Measurements from ENCODE around the gene LTBR. TPM values are rescaled to one million over a fixed set of nuclear protein-coding genes. Genes with fewer than 3 reads are reported as not detected.
A peak's percentile ranks its signal among the peaks of the same experiment; 100 is the strongest.

The LTBR gene
- total and polyA plus RNA-seq, 10 of the 15 experiments (the other 5 are each of a cell fraction or from before 2014, with no cell fraction given) = 0.24 to 0.44 TPM; not detected in 8

GRCh38 chr12:6340032-6340638 is 43.8 kb upstream of the LTBR start (continued):
- TF ChIP-seq YBX1 (IDR thresholded peaks at IDR 0.05) (no peak), NR2C1 (IDR thresholded peaks at IDR 0.05) (no peak), NBN (IDR thresholded peaks at IDR 0.05) (peak; percentile 22; the same call in 1 of the 2 replicates), ATF2 (IDR thresholded peaks at IDR 0.05; ENCODE audit: low read length) (no peak), TCF12 (IDR thresholded peaks at IDR 0.05; ENCODE audit: low read depth, low read length) (0 out of 2 replicates have a peak, but pooled peaks have one; percentile 20), ZNF274 (IDR thresholded peaks at IDR 0.05; ENCODE audit: insufficient read depth, insufficient read length) (no peak), IKZF2 (IDR thresholded peaks at IDR 0.05) (peak; percentile 56 to 58; a peak in 2 of 4 replicates), SIN3A (IDR thresholded peaks at IDR 0.05; ENCODE audit: low read depth, low read length) (no peak), FOS (IDR thresholded peaks at IDR 0.05; ENCODE audit: borderline replicate concordance, extremely low read depth, insufficient read length) (no peak), TAF1 (IDR thresholded peaks at IDR 0.05; ENCODE audit: borderline replicate concordance, low read depth, low read length) (no peak), ZNF622 (IDR thresholded peaks at IDR 0.05) (no peak)
- TF ChIP-seq, protein P1, sequence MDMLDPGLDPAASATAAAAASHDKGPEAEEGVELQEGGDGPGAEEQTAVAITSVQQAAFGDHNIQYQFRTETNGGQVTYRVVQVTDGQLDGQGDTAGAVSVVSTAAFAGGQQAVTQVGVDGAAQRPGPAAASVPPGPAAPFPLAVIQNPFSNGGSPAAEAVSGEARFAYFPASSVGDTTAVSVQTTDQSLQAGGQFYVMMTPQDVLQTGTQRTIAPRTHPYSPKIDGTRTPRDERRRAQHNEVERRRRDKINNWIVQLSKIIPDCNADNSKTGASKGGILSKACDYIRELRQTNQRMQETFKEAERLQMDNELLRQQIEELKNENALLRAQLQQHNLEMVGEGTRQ (IDR thresholded peaks at IDR 0.05; ENCODE audit: borderline replicate concordance, low read depth, low read length) = no peak
- TF ChIP-seq, protein P2, sequence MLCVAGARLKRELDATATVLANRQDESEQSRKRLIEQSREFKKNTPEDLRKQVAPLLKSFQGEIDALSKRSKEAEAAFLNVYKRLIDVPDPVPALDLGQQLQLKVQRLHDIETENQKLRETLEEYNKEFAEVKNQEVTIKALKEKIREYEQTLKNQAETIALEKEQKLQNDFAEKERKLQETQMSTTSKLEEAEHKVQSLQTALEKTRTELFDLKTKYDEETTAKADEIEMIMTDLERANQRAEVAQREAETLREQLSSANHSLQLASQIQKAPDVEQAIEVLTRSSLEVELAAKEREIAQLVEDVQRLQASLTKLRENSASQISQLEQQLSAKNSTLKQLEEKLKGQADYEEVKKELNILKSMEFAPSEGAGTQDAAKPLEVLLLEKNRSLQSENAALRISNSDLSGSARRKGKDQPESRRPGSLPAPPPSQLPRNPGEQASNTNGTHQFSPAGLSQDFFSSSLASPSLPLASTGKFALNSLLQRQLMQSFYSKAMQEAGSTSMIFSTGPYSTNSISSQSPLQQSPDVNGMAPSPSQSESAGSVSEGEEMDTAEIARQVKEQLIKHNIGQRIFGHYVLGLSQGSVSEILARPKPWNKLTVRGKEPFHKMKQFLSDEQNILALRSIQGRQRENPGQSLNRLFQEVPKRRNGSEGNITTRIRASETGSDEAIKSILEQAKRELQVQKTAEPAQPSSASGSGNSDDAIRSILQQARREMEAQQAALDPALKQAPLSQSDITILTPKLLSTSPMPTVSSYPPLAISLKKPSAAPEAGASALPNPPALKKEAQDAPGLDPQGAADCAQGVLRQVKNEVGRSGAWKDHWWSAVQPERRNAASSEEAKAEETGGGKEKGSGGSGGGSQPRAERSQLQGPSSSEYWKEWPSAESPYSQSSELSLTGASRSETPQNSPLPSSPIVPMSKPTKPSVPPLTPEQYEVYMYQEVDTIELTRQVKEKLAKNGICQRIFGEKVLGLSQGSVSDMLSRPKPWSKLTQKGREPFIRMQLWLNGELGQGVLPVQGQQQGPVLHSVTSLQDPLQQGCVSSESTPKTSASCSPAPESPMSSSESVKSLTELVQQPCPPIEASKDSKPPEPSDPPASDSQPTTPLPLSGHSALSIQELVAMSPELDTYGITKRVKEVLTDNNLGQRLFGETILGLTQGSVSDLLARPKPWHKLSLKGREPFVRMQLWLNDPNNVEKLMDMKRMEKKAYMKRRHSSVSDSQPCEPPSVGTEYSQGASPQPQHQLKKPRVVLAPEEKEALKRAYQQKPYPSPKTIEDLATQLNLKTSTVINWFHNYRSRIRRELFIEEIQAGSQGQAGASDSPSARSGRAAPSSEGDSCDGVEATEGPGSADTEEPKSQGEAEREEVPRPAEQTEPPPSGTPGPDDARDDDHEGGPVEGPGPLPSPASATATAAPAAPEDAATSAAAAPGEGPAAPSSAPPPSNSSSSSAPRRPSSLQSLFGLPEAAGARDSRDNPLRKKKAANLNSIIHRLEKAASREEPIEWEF (IDR thresholded peaks at IDR 0.05; ENCODE audit: insufficient replicate concordance, low read depth, low read length) = no peak
- TF ChIP-seq, protein P3, sequence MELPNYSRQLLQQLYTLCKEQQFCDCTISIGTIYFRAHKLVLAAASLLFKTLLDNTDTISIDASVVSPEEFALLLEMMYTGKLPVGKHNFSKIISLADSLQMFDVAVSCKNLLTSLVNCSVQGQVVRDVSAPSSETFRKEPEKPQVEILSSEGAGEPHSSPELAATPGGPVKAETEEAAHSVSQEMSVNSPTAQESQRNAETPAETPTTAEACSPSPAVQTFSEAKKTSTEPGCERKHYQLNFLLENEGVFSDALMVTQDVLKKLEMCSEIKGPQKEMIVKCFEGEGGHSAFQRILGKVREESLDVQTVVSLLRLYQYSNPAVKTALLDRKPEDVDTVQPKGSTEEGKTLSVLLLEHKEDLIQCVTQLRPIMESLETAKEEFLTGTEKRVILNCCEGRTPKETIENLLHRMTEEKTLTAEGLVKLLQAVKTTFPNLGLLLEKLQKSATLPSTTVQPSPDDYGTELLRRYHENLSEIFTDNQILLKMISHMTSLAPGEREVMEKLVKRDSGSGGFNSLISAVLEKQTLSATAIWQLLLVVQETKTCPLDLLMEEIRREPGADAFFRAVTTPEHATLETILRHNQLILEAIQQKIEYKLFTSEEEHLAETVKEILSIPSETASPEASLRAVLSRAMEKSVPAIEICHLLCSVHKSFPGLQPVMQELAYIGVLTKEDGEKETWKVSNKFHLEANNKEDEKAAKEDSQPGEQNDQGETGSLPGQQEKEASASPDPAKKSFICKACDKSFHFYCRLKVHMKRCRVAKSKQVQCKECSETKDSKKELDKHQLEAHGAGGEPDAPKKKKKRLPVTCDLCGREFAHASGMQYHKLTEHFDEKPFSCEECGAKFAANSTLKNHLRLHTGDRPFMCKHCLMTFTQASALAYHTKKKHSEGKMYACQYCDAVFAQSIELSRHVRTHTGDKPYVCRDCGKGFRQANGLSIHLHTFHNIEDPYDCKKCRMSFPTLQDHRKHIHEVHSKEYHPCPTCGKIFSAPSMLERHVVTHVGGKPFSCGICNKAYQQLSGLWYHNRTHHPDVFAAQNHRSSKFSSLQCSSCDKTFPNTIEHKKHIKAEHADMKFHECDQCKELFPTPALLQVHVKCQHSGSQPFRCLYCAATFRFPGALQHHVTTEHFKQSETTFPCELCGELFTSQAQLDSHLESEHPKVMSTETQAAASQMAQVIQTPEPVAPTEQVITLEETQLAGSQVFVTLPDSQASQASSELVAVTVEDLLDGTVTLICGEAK (IDR thresholded peaks at IDR 0.05; ENCODE audit: borderline replicate concordance) = peak; percentile 93
- TF ChIP-seq, protein P4, sequence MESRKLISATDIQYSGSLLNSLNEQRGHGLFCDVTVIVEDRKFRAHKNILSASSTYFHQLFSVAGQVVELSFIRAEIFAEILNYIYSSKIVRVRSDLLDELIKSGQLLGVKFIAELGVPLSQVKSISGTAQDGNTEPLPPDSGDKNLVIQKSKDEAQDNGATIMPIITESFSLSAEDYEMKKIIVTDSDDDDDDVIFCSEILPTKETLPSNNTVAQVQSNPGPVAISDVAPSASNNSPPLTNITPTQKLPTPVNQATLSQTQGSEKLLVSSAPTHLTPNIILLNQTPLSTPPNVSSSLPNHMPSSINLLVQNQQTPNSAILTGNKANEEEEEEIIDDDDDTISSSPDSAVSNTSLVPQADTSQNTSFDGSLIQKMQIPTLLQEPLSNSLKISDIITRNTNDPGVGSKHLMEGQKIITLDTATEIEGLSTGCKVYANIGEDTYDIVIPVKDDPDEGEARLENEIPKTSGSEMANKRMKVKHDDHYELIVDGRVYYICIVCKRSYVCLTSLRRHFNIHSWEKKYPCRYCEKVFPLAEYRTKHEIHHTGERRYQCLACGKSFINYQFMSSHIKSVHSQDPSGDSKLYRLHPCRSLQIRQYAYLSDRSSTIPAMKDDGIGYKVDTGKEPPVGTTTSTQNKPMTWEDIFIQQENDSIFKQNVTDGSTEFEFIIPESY (IDR thresholded peaks at IDR 0.05) = no peak

Measured in GM12878 (cell line).